NCI-H1436 (cell line): ENCODE data around the gene STX11.

ENCODE experiments used
- DNase-seq: peaks from one replicate; lab custom pipeline; 2025; lab: John Stamatoyannopoulos, UW

The STX11 gene

DNA sequence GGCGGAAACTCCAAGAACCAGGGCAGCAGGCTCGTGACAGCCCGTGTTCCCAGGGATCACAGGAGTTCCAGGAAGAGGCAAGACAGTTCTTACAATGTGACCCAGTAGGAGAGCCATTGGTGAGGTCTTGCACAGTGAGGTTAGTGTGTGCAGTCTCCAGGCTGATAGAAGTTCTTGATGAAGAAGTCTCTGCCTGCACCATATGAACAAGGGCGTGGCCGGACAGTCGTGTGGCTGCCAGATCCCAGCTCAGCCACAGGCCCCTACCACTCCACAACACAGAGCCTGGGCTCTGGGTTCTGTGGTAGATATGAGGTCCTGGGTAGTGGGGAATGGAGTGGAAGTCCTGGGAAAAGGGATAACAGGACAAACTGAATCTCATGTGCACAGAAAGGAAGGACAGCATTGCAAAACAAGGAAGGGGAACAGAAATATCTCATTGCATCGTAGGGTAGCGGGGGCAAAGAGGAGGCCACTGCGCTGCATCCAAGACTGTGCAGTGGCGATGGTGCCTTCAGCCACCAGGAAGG, 65.2 kb downstream of the STX11 start:
- no peak for DNase-seq

DNA sequence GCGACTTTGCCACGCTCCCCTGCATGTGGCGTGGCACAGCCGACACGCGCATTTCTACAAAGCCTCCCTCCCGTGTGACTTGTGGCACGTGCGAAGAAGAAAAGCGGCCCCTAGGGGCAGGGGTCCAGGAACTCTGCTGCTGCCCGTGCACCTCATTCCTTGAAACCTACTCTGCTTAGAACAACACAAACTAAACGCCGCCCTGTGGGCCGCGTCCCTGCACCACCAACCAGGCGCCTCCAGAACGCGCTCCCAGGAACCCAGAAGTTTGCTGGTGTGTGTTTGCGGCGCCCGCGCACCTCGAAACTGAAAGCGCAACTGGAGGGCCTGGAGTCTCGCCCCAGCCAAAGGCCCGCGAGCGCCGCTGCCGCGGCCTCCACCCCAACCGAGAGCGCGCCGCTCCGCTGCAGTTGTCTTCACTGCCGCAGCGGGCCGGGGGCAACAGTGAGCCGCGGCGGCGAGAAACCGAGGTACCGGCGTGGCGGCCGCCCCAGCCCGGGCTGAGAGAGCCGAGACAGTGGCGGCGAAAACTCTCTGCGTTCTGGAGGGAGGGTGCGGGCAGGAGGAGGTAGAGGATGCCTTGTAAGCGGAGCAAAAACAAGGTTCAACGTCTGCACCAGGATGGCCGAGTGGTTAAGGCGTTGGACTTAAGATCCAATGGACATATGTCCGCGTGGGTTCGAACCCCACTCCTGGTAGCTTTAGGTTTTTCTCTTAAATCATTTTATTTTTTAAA, 65.8 kb downstream of the STX11 start:
- DNase-seq, result peak; percentile 81

DNA sequence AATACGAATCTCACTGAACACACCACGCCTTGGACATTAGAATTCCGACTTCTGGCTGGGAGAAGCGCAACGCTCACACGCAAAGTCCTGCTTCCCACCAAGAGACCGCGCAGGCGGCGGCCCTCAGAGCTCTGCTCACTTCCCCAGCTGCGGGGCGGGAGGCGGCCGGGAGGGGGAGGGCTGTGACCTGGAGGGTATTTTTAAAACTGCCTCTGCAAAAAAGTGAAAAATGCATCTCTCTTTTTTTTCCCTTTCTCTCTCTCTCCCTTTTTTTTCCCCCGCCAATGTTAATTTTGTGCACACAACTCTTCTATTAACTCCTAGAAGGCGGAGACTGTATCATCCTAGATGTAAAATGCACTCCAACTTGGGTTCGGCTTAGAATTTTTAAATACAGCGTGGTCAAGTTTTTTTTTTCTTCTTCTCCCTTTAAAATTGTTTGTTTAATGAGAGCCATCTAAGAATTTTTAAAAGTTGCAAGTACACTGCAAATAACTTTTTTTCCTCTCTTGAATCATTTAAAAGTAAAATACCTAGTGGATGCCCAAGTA, 66.4 kb downstream of the STX11 start:
- DNase-seq, result no peak

GRCh38 chr6:144217264-144217663, 66.9 kb downstream of the STX11 start:
- no peak for DNase-seq

- DNase-seq, result no peak
These were observed 67.5 kb downstream of the STX11 start for GRCh38 chr6:144217797-144218196.

DNA sequence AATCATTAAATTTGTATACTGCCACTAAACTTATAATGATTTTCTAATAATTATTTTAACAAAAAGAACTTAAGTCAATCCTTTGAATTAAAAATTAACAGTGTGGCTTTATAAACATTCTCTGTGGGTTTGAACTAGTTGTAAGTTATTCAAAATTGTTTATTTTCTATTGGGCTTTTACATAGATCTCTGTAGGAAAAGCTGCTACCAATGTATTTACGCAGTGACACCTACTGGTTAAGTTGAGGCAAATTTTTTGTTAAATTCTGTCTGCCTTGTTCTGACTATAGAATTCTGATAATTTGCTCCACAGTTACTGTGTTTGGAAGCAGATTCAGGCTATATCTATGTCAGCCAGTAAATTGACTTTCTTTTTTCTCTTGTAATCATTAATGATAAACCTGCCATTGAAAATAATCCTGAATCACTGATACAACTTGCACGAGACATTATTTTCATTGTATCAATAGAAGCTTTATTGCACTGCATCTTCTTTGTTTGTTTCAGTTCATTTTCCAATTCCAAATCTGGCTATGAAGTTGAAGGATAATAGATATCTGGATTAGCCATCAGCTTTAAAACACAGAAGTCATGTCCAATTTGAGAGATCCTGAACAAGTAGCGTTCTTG, 68.9 kb downstream of the STX11 start:
- DNase-seq, result peak; percentile 0

DNA sequence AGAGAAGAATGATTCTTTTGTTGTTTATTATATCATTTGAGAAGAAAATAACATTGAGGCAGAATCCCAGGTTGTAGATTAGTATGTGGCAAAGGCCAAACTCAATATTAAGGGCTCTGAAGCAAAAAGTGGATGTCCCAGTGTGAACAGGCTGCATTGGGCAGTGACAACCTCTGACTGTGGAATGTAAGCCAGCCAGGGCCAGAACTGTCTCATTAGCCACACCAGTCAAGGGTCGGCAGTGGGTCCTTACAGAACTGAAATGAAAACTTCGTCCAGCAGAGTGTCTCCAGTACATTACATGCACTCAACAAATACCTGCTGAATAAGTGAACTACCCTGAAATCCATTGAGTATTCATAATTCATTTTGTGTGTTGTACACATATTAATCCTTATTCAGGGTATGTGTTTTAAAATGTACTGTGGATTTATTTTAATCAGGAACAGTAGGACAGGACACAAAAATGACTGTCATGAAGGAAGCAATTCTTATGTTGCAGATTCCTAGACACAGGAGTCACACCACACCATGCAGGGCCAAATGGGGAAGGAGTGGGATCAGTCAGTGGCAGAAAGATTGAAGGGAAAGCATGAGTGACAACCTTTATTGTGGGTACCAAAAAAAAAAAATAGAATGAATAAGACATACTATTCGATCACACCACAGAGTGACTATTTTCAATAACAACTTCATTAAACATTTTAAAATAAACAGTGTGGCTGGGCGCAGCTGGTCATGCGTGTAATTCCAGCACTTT, 69.9 kb downstream of the STX11 start:
- DNase-seq, result no peak

DNA sequence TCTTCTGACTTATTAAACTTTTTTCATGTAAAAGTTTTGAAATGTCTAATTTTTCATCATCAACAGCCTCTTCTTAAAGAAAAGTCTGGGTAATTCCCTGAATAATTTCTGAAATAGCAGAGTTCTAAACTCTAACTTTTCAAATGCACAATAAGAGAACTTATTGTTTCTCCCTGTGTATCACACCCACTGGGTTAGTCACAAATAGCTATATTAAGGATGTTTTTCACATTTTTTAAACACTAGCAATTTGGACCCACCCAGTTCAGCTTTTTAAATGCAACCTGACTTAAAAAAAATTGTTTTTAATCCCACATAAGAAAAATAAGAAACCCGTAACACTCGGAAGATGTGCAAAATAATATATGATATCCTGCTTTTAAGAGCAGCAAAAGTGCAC, 73.4 kb downstream of the STX11 start:
- no peak for DNase-seq

- DNase-seq, result no peak
These were observed 81.4 kb downstream of the STX11 start for GRCh38 chr6:144231721-144232120.

- DNase-seq, result no peak
These were observed 82.0 kb downstream of the STX11 start for GRCh38 chr6:144232176-144232831.

- DNase-seq, result no peak
These were observed 82.5 kb downstream of the STX11 start for GRCh38 chr6:144232832-144233230.

DNA sequence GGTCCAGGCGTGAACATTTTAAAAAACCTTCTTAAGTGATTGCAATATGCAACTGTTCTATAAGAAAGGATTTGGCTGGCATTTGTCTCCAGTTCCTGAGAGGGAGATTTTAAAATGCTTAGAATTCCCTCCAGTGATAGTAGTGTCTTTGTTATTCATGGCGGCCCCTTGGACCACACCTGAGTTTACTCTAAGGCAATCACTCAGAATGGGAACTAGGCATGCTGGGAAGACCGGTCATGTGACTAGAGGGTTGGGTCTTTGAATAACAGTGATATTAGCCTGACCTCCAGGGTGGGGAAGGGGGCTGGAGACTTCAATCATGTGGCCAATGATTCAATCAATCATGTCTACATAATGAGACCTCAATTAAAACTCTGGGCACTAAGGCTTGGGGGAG, 84.1 kb downstream of the STX11 start:
- DNase-seq, result no peak

DNA sequence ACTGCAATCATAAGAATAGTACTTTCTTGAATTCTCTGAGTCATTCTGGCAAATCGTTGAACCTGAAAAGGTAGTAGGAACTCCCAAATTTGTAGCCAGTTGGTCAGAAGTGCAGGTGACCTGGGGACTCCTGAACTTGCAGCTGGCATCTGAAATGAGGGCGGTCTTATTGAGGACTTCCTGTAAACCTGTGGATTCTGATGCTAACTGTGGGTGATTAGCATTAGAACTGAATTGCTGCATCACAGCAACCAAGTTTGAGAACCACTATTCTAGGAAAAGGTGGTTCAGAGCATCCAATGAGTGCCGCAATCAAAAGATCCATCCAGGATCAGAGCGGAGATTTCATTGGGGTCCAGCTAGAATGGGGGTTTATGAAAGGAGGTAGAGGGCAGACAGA, 84.6 kb downstream of the STX11 start:
- DNase-seq, result no peak
